GM12872 (cell line): Measurements from ENCODE around the gene DPCD.

ENCODE experiments used
- TF ChIP-seq, protein P1 (sequence below): IDR thresholded peaks from 3 replicates; pipeline ENCODE4 v1.5.1; 2011; ENCODE audit warnings: low read depth, mild to moderate bottlenecking, low read length, moderate library complexity; ENCODE audit not compliant: insufficient read depth

The DPCD gene

DNA sequence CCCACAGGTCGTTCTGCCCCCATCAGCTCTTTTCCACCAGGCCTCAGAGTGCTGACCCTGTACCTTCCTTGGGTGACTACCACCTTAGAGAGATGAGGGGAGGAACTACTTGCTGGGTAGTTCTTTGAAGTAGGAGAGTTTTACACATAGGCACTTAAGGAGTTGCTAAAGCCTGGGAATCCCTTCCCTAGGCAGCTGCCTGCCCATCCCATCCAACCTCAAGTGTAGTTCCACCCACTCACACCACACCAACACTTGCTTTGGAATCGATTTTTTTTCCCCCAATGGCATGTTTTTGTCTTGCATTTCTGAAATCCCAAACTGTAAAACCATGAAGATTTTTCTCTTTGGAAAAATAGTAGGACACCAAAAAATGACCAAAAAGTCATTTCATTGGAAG is 59.1 kb downstream of the DPCD start:
- TF ChIP-seq, protein P1, sequence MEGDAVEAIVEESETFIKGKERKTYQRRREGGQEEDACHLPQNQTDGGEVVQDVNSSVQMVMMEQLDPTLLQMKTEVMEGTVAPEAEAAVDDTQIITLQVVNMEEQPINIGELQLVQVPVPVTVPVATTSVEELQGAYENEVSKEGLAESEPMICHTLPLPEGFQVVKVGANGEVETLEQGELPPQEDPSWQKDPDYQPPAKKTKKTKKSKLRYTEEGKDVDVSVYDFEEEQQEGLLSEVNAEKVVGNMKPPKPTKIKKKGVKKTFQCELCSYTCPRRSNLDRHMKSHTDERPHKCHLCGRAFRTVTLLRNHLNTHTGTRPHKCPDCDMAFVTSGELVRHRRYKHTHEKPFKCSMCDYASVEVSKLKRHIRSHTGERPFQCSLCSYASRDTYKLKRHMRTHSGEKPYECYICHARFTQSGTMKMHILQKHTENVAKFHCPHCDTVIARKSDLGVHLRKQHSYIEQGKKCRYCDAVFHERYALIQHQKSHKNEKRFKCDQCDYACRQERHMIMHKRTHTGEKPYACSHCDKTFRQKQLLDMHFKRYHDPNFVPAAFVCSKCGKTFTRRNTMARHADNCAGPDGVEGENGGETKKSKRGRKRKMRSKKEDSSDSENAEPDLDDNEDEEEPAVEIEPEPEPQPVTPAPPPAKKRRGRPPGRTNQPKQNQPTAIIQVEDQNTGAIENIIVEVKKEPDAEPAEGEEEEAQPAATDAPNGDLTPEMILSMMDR, result no peak

DNA sequence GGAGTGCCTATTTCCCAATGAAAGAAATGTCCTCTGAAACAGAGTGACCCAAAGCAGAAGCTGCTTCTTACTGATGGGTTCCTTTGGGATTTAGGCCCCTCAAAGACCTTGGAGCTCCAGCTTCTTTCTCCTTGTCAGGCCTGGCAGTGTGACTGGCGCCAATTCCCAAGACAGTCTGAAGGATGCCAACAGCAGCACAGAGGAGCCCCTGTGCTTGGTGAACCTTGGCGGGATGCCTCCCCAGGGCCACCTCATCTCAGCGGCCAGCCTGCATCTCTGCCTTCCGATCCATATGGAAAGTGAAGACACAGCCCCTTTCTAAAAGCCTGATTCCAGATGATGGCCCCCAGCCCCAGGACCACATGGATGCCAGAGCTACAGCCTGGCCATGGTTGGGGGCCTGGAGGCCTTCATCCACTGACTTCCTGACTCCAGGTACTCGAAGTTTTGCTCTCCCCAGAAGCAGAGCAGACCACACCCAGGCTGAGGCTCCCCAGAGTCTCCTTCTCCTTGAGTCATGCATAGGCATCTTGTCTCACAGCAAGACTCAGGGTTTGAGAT is 61.5 kb downstream of the DPCD start:
- TF ChIP-seq, protein P1, result no peak

DNA sequence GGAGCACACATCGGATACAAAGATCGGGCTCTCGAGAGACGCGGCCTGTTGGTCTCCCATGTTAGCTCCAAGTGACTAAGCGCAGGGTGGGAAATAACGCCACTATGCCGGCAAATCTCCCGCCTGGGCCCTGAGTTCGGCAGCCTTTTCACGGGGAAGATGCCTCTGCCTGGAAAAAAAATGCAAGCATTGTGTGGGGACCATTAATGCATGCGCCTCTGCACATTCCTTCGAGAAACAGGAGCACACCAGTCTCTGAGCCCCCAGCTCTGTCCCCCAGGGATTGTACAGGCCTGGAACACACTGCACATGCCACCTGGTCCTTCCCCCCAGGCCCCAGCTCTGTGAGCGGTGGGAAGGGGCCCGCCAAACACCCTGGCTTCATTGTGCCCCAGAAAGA is 62.7 kb downstream of the DPCD start:
- TF ChIP-seq, protein P1, result no peak

DNA sequence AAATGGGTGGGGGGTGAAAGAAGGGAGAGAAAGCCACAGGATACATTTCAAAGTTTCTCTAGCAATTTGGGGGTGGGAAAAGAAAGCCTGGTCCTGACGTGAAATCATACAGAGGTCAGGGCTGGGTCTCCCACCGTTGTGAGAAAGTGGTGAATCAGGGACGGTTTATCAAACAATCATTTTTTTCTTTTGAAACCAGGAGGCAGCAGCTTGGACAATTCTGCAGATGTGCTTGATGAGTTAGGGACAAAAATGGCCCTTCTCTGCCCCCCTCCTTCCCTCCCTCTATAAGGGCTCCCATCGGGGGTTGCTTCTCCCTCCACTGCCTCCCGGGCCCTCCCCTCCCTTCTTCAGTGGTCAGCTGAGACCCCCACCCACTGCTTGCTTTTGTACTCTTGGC is 63.2 kb downstream of the DPCD start:
- TF ChIP-seq, protein P1, result no peak

DNA sequence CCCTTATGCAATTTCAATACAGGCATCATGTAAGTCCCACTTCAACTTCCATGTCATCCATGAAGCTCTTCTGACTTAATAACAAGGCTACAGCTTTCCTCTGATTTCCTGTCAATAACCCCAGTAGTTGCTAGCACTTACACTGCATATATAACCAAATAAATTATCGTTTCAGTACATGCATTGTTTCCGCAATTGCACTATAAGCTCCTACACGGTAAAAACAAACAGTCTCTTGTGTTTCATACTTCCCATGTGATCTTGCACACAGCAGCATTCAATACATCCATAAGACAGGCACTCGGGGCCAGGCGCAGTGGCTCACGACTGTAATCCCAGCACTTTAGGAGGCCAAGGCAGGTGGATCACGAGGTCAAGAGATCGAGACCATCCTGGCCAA is 65.4 kb downstream of the DPCD start:
- TF ChIP-seq, protein P1, result no peak

DNA sequence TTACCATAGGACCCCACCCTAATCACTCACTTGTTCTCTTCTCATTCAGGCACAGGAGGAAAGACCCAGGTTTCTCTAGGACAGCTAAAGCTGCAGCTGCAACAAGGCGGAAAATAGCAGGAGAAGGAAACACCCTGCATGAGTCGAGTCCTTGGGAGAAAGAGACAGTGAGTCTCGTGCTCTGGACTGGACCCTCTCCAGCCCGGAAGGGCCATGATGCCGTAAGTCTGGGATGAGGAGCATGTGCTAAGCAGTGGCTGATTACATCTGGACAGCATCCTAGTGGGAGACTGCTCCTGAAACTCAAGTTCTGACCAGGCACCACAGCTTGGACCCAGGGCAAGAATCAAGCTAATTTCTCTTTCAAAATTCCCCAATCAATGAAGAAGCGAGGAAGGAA is 67.4 kb downstream of the DPCD start:
- TF ChIP-seq, protein P1, result no peak

DNA sequence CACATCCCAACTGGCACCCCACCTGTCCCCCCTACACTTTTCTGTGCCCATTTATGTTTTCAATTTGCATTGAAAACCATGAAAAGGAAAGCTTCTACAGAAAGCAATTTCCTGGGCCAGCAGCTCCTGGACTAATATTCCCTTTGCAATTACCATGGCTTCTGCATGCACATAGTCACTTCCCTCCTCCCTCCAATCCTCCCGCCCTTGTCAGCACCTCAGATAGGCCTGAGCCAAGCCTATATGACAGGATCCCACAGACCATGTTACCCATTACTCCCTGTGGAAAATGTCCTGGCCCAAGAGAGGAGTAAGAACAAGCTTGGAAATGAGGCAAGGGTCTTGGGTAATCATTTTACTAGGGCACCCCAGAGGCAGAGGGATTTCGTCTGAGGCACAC is 68.8 kb downstream of the DPCD start:
- TF ChIP-seq, protein P1, result no peak
